ENCODE data around the gene FAM20C.

FAM20C gene

GRCh38 chr7:211033-211714 is 18.8 kb downstream of the FAM20C start:
- no peak for DNase-seq

DNA sequence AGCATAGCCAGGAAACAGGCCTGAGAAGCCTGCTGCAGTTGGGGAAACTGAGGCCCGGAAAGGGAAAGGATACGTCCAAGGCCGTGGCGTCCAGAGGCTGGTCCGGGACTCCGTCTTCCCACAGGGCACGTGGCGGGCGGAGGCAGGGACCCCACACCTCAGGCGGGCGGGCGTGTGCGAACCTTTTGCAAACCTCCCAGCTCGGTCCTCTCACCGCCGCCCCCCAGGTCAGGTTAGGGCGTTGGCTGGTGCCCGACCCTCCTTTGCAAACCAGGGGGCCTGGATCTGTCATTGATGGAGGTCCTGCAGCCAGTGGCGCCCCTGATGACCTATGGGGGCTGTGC is 19.3 kb downstream of the FAM20C start:
- no peak for DNase-seq

DNA sequence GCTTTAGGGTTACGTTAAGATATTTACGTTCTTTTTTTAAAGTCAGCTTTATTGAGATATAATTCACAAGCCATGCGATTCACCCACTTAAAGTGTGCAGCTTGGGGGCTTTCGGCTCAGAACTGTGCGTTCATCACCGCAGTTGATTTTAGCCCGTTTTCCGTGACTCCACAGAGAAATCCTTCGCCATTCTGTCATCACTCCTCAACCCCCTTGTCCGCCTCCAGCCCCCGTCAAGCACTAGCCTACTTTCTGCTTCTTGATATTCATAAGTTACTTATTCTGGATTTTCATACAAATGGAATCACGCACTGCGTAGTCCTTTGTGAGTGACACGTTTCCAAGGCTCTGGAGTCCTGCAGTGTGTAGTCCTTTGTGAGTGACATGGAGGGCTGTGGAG is 20.4 kb downstream of the FAM20C start:
- no peak for DNase-seq

GRCh38 chr7:213324-213993 is 21.1 kb downstream of the FAM20C start:
- DNase-seq: no peak

DNA sequence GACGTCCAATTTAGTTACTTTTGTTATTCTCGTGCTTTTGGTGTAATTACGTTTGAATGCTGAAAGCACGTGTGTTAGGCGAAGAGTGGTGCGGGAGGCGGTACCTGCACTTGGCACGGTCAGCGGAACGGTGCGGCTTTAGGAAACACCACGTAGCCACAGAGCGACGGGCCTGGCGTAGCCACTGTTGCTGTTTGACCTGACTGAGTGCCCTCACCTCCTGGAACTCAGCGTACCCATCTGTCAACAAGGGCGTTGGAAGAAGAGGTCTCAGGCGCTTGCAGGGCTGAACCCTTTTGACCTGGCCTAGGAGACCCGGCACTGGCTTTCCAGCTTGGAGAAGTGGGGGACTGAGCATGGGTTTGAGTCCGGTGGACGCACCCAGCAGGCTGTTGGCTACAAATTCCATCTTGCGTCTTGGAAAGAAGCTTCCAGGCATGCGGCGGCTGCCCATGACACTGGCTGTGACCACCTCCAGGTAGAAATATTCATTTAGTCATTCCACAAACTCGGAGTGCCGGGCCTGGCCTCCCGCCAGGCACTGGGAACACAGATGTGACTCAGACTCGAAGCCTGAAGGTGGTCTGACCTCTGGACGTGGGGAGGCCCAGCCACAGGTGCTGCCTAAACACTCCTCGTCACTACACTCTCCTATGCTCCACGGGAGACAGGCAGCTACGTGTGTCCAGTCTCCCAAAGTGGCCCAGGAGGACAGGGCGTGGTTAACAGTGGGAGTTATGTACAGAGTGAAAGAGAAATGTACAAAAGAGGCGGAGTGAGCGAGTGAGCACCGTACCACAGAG is 22.2 kb downstream of the FAM20C start:
- DNase-seq: no peak

DNA sequence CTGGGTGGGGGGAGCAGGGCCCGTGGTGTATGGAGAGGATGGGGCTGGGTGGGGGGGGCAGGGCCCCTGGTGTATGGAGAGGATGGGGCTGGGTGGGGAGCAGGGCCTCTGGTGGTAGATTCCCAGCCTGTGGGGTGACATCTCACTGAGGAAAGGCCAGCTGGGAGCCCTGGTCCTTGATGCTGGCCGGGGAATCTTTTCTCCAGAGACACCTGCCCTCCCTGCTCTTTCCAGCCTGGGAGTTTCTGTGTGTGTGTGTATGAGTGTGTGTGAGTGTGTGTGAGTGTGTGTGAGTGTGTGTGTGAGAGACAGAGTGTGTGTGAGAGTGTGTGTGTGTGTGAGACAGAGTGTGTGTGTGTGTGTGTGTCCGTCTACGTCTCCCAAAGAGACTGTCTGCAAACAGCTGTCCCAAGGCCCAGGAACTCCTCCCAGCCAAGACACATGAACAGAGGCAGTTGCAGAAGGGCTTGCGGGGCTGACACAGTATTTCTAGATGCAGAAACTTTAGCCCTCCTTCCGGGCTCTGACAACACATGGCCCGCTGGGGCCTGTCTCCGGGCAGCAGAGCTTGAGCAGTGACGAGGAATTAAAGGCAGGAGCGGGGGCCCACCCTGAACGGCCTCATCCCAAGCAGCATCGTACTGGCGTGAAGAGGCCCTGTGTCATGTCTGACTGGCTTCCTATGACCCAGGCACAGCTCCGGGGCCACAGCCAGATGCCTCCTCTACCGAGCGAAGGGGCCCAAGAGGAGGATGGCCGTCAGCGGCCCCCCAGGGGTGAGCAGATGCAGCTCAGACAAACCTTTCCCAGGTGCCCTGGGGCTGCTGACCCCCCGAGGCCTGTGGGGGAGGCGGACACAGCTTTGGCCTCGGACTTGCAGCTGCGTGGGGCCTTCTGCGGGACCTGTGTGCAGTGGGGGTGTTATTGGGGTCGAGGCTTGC is 24.3 kb downstream of the FAM20C start:
- peak; percentile 42 for DNase-seq

- DNase-seq: no peak
Measured at GRCh38 chr7:217781-218180, 25.4 kb downstream of the FAM20C start.

DNA sequence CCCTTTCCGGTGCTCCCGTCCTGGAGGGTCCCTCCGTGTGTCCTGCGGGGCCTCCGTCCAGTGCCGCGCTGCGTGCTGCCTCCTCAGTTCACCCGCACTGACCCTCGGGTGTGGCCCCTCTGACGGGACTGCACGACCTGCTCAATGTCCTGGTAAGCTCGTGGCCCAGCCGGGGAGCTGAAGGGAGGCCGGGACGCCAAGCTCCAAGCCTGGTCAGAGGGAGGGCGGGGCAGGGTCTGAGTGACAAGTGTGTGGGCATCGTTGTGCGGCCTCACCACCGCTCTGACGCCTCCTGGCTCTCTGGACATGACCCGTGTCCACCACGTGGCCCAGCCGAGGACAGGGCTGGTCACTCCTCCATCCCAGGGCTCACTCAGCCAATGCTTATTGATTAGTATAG is 25.9 kb downstream of the FAM20C start:
- DNase-seq: no peak

- DNase-seq: no peak
Measured at GRCh38 chr7:218896-219580, 26.7 kb downstream of the FAM20C start.

DNA sequence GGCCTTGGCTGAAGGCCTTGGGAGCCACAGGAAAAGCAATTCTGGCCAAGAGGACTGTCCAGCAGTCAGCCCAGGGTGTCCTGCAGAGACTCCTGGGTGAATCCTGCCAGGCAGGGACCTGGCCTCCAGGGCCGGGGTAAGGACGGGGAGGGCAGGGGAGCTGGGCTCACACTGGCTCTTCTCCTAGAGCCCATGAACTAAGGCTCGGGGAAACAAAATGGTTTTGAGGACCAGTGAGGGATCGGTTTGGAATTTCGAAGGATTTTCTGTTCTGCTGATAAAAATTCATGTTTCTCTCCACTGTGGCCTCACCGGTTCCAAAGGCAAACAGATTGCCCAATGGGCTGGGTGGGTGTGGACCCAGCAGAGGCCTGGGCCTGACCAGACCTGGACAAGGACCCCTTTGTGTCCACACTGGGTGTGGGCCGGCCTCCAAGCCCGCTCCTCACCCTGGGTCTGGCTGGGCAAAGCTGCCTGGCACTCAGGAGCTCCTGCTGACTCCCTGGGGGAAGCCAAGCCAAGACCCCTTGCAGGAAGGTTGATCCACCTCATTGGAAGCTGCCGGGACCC is 27.3 kb downstream of the FAM20C start:
- DNase-seq: no peak

GRCh38 chr7:220151-220841 is 27.9 kb downstream of the FAM20C start:
- peak; percentile 71 for DNase-seq

DNA sequence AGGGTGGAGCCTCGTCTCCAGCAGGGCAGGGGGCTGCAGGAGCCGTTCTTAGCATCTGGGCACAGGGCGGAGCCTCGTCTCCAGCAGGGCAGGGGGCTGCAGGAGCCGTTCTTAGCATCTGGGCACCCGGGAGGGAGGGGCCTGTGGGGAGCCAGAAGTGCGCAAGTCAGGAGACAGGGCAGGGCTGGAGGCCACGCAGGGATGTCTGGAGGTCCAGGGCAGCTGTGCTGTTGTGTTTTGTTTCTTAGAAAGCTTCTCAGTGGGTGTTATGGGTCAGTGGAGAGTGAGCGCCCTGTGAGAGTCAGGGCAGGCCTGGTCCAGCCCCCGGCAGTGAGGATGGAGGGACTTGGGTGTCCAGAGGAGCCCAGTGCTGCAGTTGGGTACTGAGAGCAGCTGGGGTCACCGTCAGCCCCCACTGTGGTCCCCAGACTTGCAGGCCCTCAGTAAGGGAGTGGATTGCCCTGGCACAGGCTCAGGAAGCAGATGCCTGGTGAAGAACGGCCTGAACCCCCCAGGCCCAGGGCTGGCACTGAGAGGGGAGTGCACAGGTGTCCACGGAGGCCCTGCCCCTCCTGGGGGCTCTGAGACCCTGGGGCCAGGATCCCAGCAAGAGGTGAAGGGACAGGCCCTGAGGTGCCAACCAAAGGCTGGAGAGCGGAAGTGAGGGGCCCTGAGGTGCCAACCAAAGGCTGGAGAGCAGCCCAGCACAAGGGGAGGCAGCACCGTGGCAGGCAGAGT is 29.8 kb downstream of the FAM20C start:
- no peak for DNase-seq

DNA sequence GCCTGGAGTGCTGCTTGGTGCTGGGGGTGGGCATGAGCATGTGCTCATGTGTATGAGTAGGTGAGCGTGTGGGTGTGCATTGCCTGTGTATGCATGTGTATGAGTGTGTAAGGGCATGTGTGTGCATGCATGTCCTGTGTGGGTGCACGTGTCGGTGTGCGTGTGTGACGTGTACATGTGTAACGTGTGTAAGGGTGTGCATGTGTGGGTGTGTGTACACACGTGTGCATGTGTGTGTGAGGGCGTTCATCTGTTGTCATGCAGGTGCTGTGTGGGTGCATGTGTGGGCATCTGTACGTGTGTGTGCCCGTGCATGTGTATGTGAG is 30.3 kb downstream of the FAM20C start:
- DNase-seq: no peak

DNA sequence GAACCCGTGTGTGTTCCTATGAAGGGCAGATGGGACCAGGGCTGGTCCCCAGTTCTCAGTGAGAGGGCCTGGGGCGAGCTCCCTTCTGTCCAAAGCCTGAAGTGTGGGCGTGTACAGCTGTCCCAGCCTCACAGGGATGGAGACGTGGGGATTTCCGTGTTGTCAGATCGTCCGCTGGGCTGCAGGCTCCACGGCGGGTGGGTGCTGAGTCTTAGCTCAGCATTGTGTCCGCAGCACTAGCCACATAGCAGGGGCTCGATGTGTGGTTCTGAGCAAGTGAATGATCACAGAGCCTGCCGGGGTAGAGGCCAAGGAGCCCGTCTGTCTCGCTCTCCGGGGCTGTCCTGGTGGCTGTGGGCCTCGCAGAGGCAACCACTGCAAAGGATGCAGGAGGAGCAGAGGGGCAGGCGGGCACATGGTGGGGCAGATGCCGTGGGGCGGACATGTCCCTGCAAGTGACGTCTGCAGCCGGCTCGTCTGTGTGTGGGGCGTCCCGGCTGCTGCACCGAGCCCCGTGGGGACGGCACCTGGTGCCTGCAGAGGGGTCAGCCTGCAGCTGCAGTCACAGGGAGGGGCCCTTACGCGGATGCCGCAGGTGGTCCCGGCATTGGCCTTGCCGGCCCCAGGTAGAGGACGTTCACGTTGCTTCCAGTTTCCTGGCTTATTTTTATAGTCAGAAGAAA is 30.9 kb downstream of the FAM20C start:
- DNase-seq: no peak

- no peak for DNase-seq
Measured at GRCh38 chr7:223861-224260, 31.5 kb downstream of the FAM20C start.

GRCh38 chr7:226281-226895 is 34.0 kb downstream of the FAM20C start:
- DNase-seq: no peak

GRCh38 chr7:227926-228325 is 35.6 kb downstream of the FAM20C start:
- DNase-seq: peak; percentile 66

- no peak for DNase-seq
Measured at GRCh38 chr7:228610-229009, 36.2 kb downstream of the FAM20C start.

- no peak for DNase-seq
Measured at GRCh38 chr7:229184-229964, 37.0 kb downstream of the FAM20C start.
